ENCODE data around the gene CROCC2. TPM values are rescaled to one million over a fixed set of nuclear protein-coding genes. Genes with fewer than 3 reads are reported as not detected.

Gene CROCC2
- total and polyA plus RNA-seq, 9 donors = 0.04 to 0.50 (median 0.21) TPM; not detected in 1

DNA sequence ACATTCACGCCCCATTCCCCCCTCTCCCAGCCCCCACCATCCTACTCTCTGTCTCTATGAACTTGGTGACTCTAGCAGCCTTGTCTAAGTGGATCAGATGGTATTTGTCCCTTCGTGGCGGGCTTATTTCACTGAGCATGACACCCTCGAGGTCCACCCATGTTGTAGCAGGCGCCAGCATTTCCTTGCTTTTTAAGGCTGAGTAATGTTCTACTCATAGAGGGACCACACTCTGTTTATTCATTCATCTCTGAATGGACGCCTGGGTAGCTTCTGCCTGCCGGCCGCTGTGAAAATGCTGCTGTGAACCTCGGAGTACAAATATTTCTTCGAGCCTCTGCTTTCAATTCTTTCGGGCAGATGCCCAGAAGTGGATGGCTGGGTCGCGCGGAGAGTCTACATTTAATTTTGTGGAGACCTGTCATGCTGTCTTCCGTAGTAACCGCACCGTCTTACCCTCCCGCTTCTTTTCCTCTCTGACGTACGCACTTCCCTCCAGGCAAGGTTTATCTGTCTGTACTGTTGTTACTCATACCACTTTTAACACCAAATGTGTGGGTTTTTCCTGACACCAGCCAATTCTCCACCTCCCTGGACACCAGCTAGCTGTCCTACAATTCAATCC, 5.6 kb downstream of the CROCC2 start:
- H3K9me3 ChIP-seq (replicated peaks; ENCODE audit: control insufficient read depth, low read depth, low read length) = no peaks in the 10 kb centered on the region
- H3K27ac ChIP-seq (ENCODE audit: low read length) = no peak overlapping the region
- H3K36me3 ChIP-seq (ENCODE audit: control insufficient read depth, insufficient read depth, low read length) = no peaks in the 10 kb centered on the region
- no peak for DNase-seq
- no peak overlapping the region for H3K4me3 ChIP-seq (ENCODE audit: low read length)
- WGBS (ENCODE audit: insufficient coverage) = 86% methylated on average over 17 of the region's 20 CpGs
- peaks cover 28% of the 10 kb centered on the region for H3K4me1 ChIP-seq (ENCODE audit: control insufficient read depth, insufficient read depth, low read length)
- H3K27me3 ChIP-seq (ENCODE audit: control insufficient read depth, insufficient read depth, low read length) = peaks cover 34% of the 10 kb centered on the region

DNA sequence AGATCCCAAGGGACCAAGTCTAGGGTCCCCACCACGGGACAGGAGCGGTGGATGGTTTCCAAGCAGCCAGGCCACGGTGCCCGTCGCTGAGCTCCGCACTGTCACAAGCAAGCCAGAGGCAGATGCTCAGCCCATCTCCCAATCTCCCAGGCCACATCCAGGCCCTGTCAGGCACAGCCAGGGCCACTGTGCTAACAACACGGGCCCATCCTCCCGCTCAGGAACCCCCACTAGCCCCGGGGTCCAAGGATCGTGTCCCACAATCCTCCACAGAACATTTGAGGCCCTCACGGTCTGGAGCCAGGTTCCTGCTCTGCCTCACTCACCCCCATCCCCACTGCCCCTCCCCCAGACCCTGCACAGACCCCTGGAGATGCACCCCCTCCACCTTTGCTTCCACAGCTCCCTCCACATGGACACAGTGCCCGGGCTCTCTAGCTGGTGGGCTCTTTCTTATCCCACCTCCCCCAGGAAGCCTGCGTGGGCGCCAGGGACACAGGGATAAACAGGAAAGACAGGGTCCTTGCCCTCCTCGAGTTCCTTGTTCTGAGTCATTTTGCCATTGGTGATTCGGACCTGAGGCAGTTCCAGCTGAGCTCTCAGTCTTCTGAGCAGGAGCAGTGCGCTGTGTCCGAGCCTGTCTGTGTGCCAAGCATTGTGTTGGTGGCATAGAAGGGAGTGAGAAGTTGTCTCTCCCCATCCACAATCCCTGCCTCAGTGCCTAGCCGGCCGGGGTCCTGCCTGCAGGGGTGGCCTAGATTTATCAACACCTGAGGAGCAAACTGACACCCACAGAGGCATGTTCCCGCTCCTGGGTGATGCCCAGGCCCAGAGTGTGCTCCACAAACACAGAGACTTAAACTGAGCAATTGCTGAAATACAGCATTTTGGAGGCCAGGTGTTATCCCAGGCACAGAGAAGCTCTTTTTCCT, 7.0 kb downstream of the CROCC2 start:
- DNase-seq = no peak
- H3K4me1 ChIP-seq (ENCODE audit: control insufficient read depth, insufficient read depth, low read length) = peaks cover 42% of the 10 kb centered on the region
- H3K4me3 ChIP-seq (ENCODE audit: low read length) = no peak overlapping the region
- peaks cover 32% of the 10 kb centered on the region for H3K27me3 ChIP-seq (ENCODE audit: control insufficient read depth, insufficient read depth, low read length)
- no peaks in the 10 kb centered on the region for H3K36me3 ChIP-seq (ENCODE audit: control insufficient read depth, insufficient read depth, low read length)
- 79% methylated on average over 13 of the region's 21 CpGs for WGBS (ENCODE audit: insufficient coverage)
- no peaks in the 10 kb centered on the region for H3K9me3 ChIP-seq (replicated peaks; ENCODE audit: control insufficient read depth, low read depth, low read length)
- H3K27ac ChIP-seq (ENCODE audit: low read length) = peak overlapping the region; percentile 7

- 10% methylated on average over 24 of the region's 36 CpGs for WGBS (ENCODE audit: insufficient coverage)
- Histone ChIP-seq H3K9me3 (replicated peaks; ENCODE audit: control insufficient read depth, low read depth, low read length) (no peaks in the 10 kb centered on the region), H3K36me3 (ENCODE audit: control insufficient read depth, insufficient read depth, low read length) (no peaks in the 10 kb centered on the region), H3K27ac (ENCODE audit: low read length) (no peak overlapping the region), H3K4me1 (ENCODE audit: control insufficient read depth, insufficient read depth, low read length) (peaks cover 44% of the 10 kb centered on the region), H3K27me3 (ENCODE audit: control insufficient read depth, insufficient read depth, low read length) (peaks cover 32% of the 10 kb centered on the region), H3K4me3 (ENCODE audit: low read length) (no peak overlapping the region)
- DNase-seq = peak; percentile 76
Observed at GRCh38 chr2:240913810-240914644, 7.9 kb downstream of the CROCC2 start.

GRCh38 chr2:240914645-240915525, 8.7 kb downstream of the CROCC2 start:
- no peaks in the 10 kb centered on the region for H3K36me3 ChIP-seq (ENCODE audit: control insufficient read depth, insufficient read depth, low read length)
- 46% methylated on average over 15 of the region's 25 CpGs for WGBS (ENCODE audit: insufficient coverage)
- no peaks in the 10 kb centered on the region for H3K9me3 ChIP-seq (replicated peaks; ENCODE audit: control insufficient read depth, low read depth, low read length)
- H3K27me3 ChIP-seq (ENCODE audit: control insufficient read depth, insufficient read depth, low read length) = peaks cover 32% of the 10 kb centered on the region
- H3K4me1 ChIP-seq (ENCODE audit: control insufficient read depth, insufficient read depth, low read length) = peaks cover 41% of the 10 kb centered on the region
- no peak overlapping the region for H3K27ac ChIP-seq (ENCODE audit: low read length)
- no peak overlapping the region for H3K4me3 ChIP-seq (ENCODE audit: low read length)
- no peak for DNase-seq

- DNase-seq = no peak
- Histone ChIP-seq H3K27ac (ENCODE audit: low read length) (no peak overlapping the region), H3K4me3 (ENCODE audit: low read length) (no peak overlapping the region), H3K36me3 (ENCODE audit: control insufficient read depth, insufficient read depth, low read length) (no peaks in the 10 kb centered on the region), H3K27me3 (ENCODE audit: control insufficient read depth, insufficient read depth, low read length) (peaks cover 32% of the 10 kb centered on the region), H3K9me3 (replicated peaks; ENCODE audit: control insufficient read depth, low read depth, low read length) (no peaks in the 10 kb centered on the region), H3K4me1 (ENCODE audit: control insufficient read depth, insufficient read depth, low read length) (peaks cover 40% of the 10 kb centered on the region)
- WGBS (ENCODE audit: insufficient coverage) = 17% methylated on average over 27 of the region's 34 CpGs
Observed at GRCh38 chr2:240915526-240916341, 9.6 kb downstream of the CROCC2 start.

DNA sequence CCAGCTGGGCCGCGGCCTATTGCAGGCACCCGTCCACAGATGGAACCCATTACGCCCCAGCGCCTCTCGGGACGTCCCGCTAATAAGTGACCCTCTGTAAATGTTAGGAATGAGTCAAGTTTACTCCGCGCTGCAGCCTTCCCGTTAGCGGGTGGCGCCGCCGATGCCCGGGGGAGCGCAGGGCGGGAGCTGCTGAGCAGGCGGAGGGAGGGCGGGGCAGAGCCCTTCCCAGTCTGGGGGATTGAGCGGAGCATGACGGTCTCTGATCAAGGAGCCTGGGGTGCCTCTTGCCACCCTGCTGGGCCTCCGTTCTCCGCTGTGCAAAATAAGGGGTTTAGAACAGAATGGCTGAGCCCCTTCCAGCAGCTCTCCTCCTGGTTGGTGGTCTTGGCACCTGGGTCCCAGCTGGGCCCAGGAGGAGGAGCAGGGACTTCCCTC, 10.5 kb downstream of the CROCC2 start:
- H3K27ac ChIP-seq (ENCODE audit: low read length) = no peak overlapping the region
- no peaks in the 10 kb centered on the region for H3K36me3 ChIP-seq (ENCODE audit: control insufficient read depth, insufficient read depth, low read length)
- WGBS (ENCODE audit: insufficient coverage) = 3% methylated on average over 23 of the region's 24 CpGs
- H3K4me1 ChIP-seq (ENCODE audit: control insufficient read depth, insufficient read depth, low read length) = peaks cover 47% of the 10 kb centered on the region
- no peak overlapping the region for H3K4me3 ChIP-seq (ENCODE audit: low read length)
- DNase-seq = peak; percentile 77
- peaks cover 28% of the 10 kb centered on the region for H3K27me3 ChIP-seq (ENCODE audit: control insufficient read depth, insufficient read depth, low read length)
- no peaks in the 10 kb centered on the region for H3K9me3 ChIP-seq (replicated peaks; ENCODE audit: control insufficient read depth, low read depth, low read length)

GRCh38 chr2:240917009-240917683, 11.0 kb downstream of the CROCC2 start:
- DNase-seq = no peak
- H3K9me3 ChIP-seq (replicated peaks; ENCODE audit: control insufficient read depth, low read depth, low read length) = no peaks in the 10 kb centered on the region
- 47% methylated on average over 16 of the region's 20 CpGs for WGBS (ENCODE audit: insufficient coverage)
- H3K4me1 ChIP-seq (ENCODE audit: control insufficient read depth, insufficient read depth, low read length) = peaks cover 53% of the 10 kb centered on the region
- no peak overlapping the region for H3K27ac ChIP-seq (ENCODE audit: low read length)
- H3K36me3 ChIP-seq (ENCODE audit: control insufficient read depth, insufficient read depth, low read length) = no peaks in the 10 kb centered on the region
- peaks cover 24% of the 10 kb centered on the region for H3K27me3 ChIP-seq (ENCODE audit: control insufficient read depth, insufficient read depth, low read length)
- no peak overlapping the region for H3K4me3 ChIP-seq (ENCODE audit: low read length)

DNA sequence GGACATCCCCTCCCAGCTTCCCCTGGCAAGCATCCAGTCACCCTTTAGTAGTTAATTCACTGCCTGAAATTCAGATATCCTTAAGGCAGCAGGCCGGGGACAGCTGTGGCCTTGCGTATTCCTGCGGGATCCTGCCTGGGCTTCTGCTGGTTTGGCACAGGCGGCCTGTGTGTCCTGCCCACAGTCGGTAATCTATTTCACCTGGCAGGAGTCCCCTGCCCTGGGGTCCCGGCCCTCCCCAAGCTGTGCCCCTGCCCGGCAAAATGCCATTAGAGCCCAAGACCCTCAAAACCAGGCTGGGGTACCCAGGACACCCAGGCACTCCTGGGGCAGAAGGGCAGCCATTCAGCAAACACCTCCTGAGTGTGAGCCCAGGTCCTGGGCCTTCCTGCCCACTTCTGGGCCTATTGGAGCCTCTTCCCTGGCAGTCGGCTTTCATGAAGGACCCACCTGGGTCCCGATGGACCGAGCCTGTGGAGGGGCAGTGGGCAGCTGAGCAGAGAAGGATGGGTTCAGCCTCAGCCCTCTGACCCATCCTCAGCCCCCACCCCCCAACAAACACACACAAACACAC, 11.6 kb downstream of the CROCC2 start:
- Histone ChIP-seq H3K27ac (ENCODE audit: low read length) (no peak overlapping the region), H3K4me3 (ENCODE audit: low read length) (no peak overlapping the region), H3K36me3 (ENCODE audit: control insufficient read depth, insufficient read depth, low read length) (no peaks in the 10 kb centered on the region), H3K9me3 (replicated peaks; ENCODE audit: control insufficient read depth, low read depth, low read length) (no peaks in the 10 kb centered on the region), H3K27me3 (ENCODE audit: control insufficient read depth, insufficient read depth, low read length) (peaks cover 19% of the 10 kb centered on the region), H3K4me1 (ENCODE audit: control insufficient read depth, insufficient read depth, low read length) (peaks cover 59% of the 10 kb centered on the region)
- DNase-seq = no peak
- 68% methylated on average over 9 of the region's 10 CpGs for WGBS (ENCODE audit: insufficient coverage)

Measured in muscle of leg (tissue), 11 donors.